HEK293 (cell line): ENCODE data around the gene DIP2C.

ENCODE experiments used
- CTCF ChIA-PET: fragments of 350-600 bp; formaldehyde crosslinking; extraction: SDS; loops from one replicate; lab custom pipeline; 2021; ENCODE audit warnings: antibody characterized with exemption; lab: Yijun Ruan, JAX
- POLR2A ChIA-PET: fragments of 300-600 bp; formaldehyde crosslinking; extraction: SDS; loops from one replicate; lab custom pipeline; 2020; ENCODE audit warnings: antibody characterized with exemption, inconsistent platforms; lab: Yijun Ruan, JAX
- H3K27ac ChIP-seq: fragments of 200-500 bp; sonication (Bioruptor generic); 2 replicates; pipeline ENCODE4 v1.5.1; 2014; ENCODE audit warnings: low read depth, low read length, control low read depth, inconsistent platforms; ENCODE audit errors: extremely low read depth
- H3K36me3 ChIP-seq, 2 experiments: fragments of 200-500 bp in 1 of 2; sonication (Bioruptor generic) in 1 of 2; 1 replicate in 1 of 2; 2 replicates in 1 of 2; pipeline ENCODE4 v1.5.1; 2014 to 2017; ENCODE audit warnings: inconsistent platforms in 2 of 2, low read length in 2 of 2; ENCODE audit not compliant: control insufficient read depth in 2 of 2, insufficient read depth in 1 of 2
- H3K4me1 ChIP-seq: fragments of 200-500 bp; sonication (Bioruptor generic); 2 replicates; pipeline ENCODE4 v1.5.1; 2014; ENCODE audit warnings: mild to moderate bottlenecking, low read length, inconsistent platforms; ENCODE audit not compliant: control insufficient read depth, insufficient read depth
- H3K4me3 ChIP-seq: 2 replicates; pipeline ENCODE4 v1.5.1; 2011; ENCODE audit warnings: low read depth, mild to moderate bottlenecking, control low read depth, low read length, moderate library complexity
- H3K9me3 ChIP-seq: fragments of 200-500 bp; sonication (Bioruptor generic); 2 replicates; pipeline ENCODE4 v1.5.1; 2014; ENCODE audit warnings: low read depth, low read length, inconsistent platforms; ENCODE audit not compliant: control insufficient read depth, insufficient read depth
- AEBP2 ChIP-seq: fragments of 450-650 bp; formaldehyde crosslinking; IDR thresholded peaks from 2 replicates; pipeline ENCODE4 v1.5.1; 2016; ENCODE audit warnings: missing biosample characterization, missing genetic modification characterization, borderline replicate concordance
- FEZF1 ChIP-seq: fragments of 450-650 bp; formaldehyde crosslinking; IDR thresholded peaks from 2 replicates; pipeline ENCODE4 v1.5.1; 2016; ENCODE audit warnings: missing biosample characterization, missing genetic modification characterization
- GLIS1 ChIP-seq: fragments of 450-650 bp; formaldehyde crosslinking; IDR thresholded peaks from 2 replicates; pipeline ENCODE4 v1.5.1; 2016; ENCODE audit warnings: missing biosample characterization, missing genetic modification characterization
- GLIS2 ChIP-seq: fragments of 450-650 bp; formaldehyde crosslinking; IDR thresholded peaks from 2 replicates; pipeline ENCODE4 v1.5.1; 2016; ENCODE audit warnings: missing biosample characterization, missing genetic modification characterization
- KLF16 ChIP-seq: fragments of 450-650 bp; formaldehyde crosslinking; IDR thresholded peaks from 2 replicates; pipeline ENCODE4 v1.5.1; 2017; ENCODE audit warnings: missing biosample characterization, missing genetic modification characterization
- KLF17 ChIP-seq: fragments of 450-650 bp; formaldehyde crosslinking; IDR thresholded peaks from 2 replicates; pipeline ENCODE4 v1.5.1; 2016; ENCODE audit warnings: missing biosample characterization, missing genetic modification characterization
- MYNN ChIP-seq: fragments of 450-650 bp; formaldehyde crosslinking; IDR thresholded peaks from 2 replicates; pipeline ENCODE4 v1.5.1; 2016; ENCODE audit warnings: missing biosample characterization, missing genetic modification characterization, borderline replicate concordance
- PATZ1 ChIP-seq: fragments of 450-650 bp; formaldehyde crosslinking; IDR thresholded peaks from 2 replicates; pipeline ENCODE4 v1.5.1; 2016; ENCODE audit warnings: missing biosample characterization, missing genetic modification characterization
- SCRT2 ChIP-seq: fragments of 450-650 bp; formaldehyde crosslinking; IDR thresholded peaks from 2 replicates; pipeline ENCODE4 v1.5.1; 2016; ENCODE audit warnings: missing biosample characterization, missing genetic modification characterization
- ZBTB1 ChIP-seq: fragments of 450-650 bp; formaldehyde crosslinking; IDR thresholded peaks from 2 replicates; pipeline ENCODE4 v1.5.1; 2016; ENCODE audit warnings: missing biosample characterization, missing genetic modification characterization
- ZFHX2 ChIP-seq: fragments of 450-650 bp; formaldehyde crosslinking; conservative IDR thresholded peaks from 2 replicates; pipeline ENCODE4 v1.5.1; 2016; ENCODE audit warnings: missing biosample characterization, missing genetic modification characterization
- ZIC2 ChIP-seq: fragments of 450-650 bp; formaldehyde crosslinking; IDR thresholded peaks from 2 replicates; pipeline ENCODE4 v1.5.1; 2016; ENCODE audit warnings: missing biosample characterization, missing genetic modification characterization
- ZNF184 ChIP-seq: fragments of 450-650 bp; IDR thresholded peaks from 2 replicates; pipeline ENCODE4 v1.5.1; 2018; ENCODE audit warnings: missing biosample characterization, mild to moderate bottlenecking, missing genetic modification characterization
- ZNF2 ChIP-seq: fragments of 450-650 bp; formaldehyde crosslinking; IDR thresholded peaks from 2 replicates; pipeline ENCODE4 v1.5.1; 2016; ENCODE audit warnings: missing biosample characterization, missing genetic modification characterization
- ZNF202 ChIP-seq: fragments of 450-650 bp; formaldehyde crosslinking; IDR thresholded peaks from 2 replicates; pipeline ENCODE4 v1.5.1; 2016; ENCODE audit warnings: missing biosample characterization, missing genetic modification characterization, borderline replicate concordance
- ZNF292 ChIP-seq: fragments of 450-650 bp; formaldehyde crosslinking; IDR thresholded peaks from 2 replicates; pipeline ENCODE4 v1.5.1; 2016; ENCODE audit warnings: low read depth, missing biosample characterization, missing genetic modification characterization, borderline replicate concordance
- ZNF341 ChIP-seq: fragments of 450-650 bp; formaldehyde crosslinking; IDR thresholded peaks from 2 replicates; pipeline ENCODE4; 2016; ENCODE audit warnings: low read depth, missing biosample characterization, missing genetic modification characterization
- ZNF529 ChIP-seq: fragments of 450-650 bp; formaldehyde crosslinking; IDR thresholded peaks from 2 replicates; pipeline ENCODE4 v1.5.1; 2017; ENCODE audit warnings: missing genetic modification characterization, missing biosample characterization; ENCODE audit not compliant: insufficient replicate concordance
- ZNF544 ChIP-seq: fragments of 450-650 bp; formaldehyde crosslinking; IDR thresholded peaks from 2 replicates; pipeline ENCODE4 v1.5.0; 2017; ENCODE audit warnings: missing biosample characterization, missing genetic modification characterization
- ZNF660 ChIP-seq: fragments of 450-650 bp; IDR thresholded peaks from 2 replicates; pipeline ENCODE4 v1.5.1; 2018; ENCODE audit warnings: missing biosample characterization, mild to moderate bottlenecking, missing genetic modification characterization
- TF ChIP-seq, protein P1 (sequence below): fragments of 450-650 bp; formaldehyde crosslinking; IDR thresholded peaks from 2 replicates; pipeline ENCODE4 v1.5.1; 2016; ENCODE audit warnings: missing biosample characterization, missing genetic modification characterization

The DIP2C gene

GRCh38 chr10:522350-522749 is 167.1 kb downstream of the DIP2C start (continued):
- no peak for TF ChIP-seq AEBP2 (tag by site-specific recombination)
- TF ChIP-seq MYNN (tag by site-specific recombination): no peak
- no peak for TF ChIP-seq ZNF292
- no peak for TF ChIP-seq ZBTB1 (tag by site-specific recombination)
- TF ChIP-seq ZNF544 (tag by site-specific recombination): no peak
- no peak for TF ChIP-seq ZFHX2 (tag by site-specific recombination)
- TF ChIP-seq, protein P1, sequence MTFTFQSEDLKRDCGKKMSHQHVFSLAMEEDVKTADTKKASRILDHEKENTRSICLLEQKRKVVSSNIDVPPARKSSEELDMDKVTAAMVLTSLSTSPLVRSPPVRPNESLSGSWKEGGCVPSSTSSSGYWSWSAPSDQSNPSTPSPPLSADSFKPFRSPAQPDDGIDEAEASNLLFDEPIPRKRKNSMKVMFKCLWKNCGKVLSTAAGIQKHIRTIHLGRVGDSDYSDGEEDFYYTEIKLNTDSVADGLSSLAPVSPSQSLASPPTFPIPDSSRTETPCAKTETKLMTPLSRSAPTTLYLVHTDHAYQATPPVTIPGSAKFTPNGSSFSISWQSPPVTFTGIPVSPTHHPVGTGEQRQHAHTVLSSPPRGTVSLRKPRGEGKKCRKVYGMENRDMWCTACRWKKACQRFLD (tag by site-specific recombination): no peak
- no peak for TF ChIP-seq ZNF202 (tag by site-specific recombination)
- no peak for TF ChIP-seq ZNF529 (tag by site-specific recombination)
- no peak for TF ChIP-seq KLF17 (tag by site-specific recombination)

DNA sequence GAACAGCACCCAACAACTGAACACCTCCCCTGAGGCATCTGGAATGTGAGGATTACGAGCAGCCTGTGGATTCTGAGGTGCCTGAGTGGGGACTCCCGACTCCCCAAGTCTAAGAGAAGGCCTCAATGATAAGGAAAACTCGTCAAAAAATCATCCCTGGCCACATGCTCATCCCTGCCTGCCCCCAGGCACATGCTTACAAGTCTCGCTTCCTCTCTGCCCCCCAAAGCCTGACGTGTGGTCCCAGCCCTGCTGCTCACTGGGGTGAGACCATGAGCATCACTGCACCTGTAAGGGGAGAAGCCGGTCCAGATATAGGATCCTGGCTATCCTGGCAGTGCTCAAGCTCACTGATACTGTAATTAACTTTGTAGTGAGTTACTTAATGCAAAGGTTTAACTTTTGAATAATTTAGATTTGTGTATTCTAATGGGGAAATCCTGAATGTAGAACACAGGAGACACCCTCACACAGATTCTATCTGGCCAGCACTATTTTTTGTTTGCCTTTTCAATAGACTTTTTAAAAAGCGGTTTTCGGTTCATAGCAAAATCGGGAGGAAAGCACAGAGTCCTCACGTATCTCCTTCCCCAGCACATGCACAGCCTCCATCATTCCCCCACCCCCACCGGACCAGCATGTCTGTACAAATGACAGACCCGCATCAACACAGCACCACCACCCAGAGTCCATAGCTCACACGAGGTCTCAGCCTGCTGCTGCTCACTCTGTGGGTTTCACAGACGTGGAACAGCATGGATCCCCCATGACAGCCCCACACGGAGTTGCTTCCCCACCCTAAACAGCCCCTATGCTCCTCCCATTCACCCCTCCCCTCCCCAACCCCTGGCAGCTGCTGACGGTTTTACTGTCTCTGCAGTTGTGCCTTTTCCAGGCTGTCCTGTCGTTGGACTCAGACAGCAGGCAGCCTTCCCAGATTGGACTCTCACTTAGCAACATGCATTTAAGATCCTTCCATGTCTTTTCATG is 167.9 kb downstream of the DIP2C start:
- H3K4me3 ChIP-seq: no peak overlapping the region
- H3K36me3 ChIP-seq: no peaks in the 10 kb centered on the region
- POLR2A ChIA-PET: interaction anchor here (0.5 kb wide), 1 partner anchor 62 kb away, joined by 3 read pairs; no protein-coding TSS in a partner anchor
- H3K4me1 ChIP-seq: no peaks in the 10 kb centered on the region
- H3K27ac ChIP-seq: no peak overlapping the region
- CTCF ChIA-PET: interaction anchor here (0.9 kb wide), 1 partner anchor 10 kb away, joined by 3 read pairs; no protein-coding TSS in a partner anchor
- no peaks in the 10 kb centered on the region for H3K9me3 ChIP-seq
- TF ChIP-seq SCRT2 (tag by site-specific recombination) (peak; percentile 23; the same call in 1 of the 2 replicates), FEZF1 (peak; percentile 77), PATZ1 (tag by site-specific recombination) (0 out of 2 replicates have a peak, but pooled peaks have one; percentile 6), ZNF341 (tag by site-specific recombination) (peak; percentile 20; the same call in 1 of the 2 replicates), ZNF660 (tag by site-specific recombination) (peak; percentile 39; the same call in 1 of the 2 replicates), ZNF184 (no peak), GLIS1 (tag by site-specific recombination) (peak; percentile 75), KLF16 (tag by site-specific recombination) (no peak), ZNF2 (tag by site-specific recombination) (no peak), GLIS2 (peak; percentile 25; the same call in 1 of the 2 replicates), ZIC2 (tag by site-specific recombination) (peak; percentile 83)
